Measurements from ENCODE around the gene WNT7A. TPM values are rescaled to one million over a fixed set of nuclear protein-coding genes. Genes with fewer than 3 reads are reported as not detected.

WNT7A gene
- total RNA-seq, 1 donor from 2014 or later, result not detected

DNA sequence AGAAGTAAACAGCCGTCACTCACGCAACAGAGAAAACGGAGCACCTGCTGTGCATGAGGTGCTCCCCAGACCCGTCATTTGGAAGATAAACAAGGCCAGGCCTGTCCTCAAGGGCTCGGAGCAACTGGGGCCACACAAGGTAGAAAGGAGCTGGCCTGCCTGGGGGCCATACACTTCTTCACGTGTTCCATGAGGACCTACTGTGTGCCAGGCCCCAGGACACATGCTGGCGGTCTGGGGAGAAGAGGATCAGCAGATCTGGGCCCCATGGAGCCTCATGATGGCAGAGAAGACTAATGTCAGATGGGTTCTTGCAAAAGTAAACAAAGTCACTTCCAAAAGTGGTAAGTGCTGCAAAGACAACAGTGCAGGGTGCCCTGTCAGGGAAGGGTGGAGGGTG lies 14.3 kb downstream of the WNT7A start:
- no peak for DNase-seq (ENCODE audit: extremely low spot score, unreplicated experiment)
- Mint-ChIP-seq H3K9me3 (ENCODE audit: unreplicated experiment) (no peaks in the 10 kb centered on the region), H3K27me3 (ENCODE audit: unreplicated experiment) (peaks cover 2% of the 10 kb centered on the region), H3K27ac (ENCODE audit: unreplicated experiment) (no peak overlapping the region), H3K36me3 (ENCODE audit: unreplicated experiment) (no peaks in the 10 kb centered on the region), H3K4me1 (ENCODE audit: unreplicated experiment) (no peaks in the 10 kb centered on the region), H3K4me3 (ENCODE audit: unreplicated experiment) (no peak overlapping the region)
- TF ChIP-seq, protein P1, sequence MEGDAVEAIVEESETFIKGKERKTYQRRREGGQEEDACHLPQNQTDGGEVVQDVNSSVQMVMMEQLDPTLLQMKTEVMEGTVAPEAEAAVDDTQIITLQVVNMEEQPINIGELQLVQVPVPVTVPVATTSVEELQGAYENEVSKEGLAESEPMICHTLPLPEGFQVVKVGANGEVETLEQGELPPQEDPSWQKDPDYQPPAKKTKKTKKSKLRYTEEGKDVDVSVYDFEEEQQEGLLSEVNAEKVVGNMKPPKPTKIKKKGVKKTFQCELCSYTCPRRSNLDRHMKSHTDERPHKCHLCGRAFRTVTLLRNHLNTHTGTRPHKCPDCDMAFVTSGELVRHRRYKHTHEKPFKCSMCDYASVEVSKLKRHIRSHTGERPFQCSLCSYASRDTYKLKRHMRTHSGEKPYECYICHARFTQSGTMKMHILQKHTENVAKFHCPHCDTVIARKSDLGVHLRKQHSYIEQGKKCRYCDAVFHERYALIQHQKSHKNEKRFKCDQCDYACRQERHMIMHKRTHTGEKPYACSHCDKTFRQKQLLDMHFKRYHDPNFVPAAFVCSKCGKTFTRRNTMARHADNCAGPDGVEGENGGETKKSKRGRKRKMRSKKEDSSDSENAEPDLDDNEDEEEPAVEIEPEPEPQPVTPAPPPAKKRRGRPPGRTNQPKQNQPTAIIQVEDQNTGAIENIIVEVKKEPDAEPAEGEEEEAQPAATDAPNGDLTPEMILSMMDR (IDR thresholded peaks at IDR 0.05), result no peak

GRCh38 chr3:13865106-13865505 lies 14.8 kb downstream of the WNT7A start:
- Mint-ChIP-seq H3K27me3 (ENCODE audit: unreplicated experiment) (peaks cover 2% of the 10 kb centered on the region), H3K9me3 (ENCODE audit: unreplicated experiment) (no peaks in the 10 kb centered on the region), H3K4me3 (ENCODE audit: unreplicated experiment) (no peak overlapping the region), H3K27ac (ENCODE audit: unreplicated experiment) (no peak overlapping the region), H3K4me1 (ENCODE audit: unreplicated experiment) (no peaks in the 10 kb centered on the region), H3K36me3 (ENCODE audit: unreplicated experiment) (no peaks in the 10 kb centered on the region)
- DNase-seq (ENCODE audit: extremely low spot score, unreplicated experiment), result no peak
- TF ChIP-seq, protein P1 (IDR thresholded peaks at IDR 0.05), result no peak

GRCh38 chr3:13863965-13864595 lies 15.8 kb downstream of the WNT7A start:
- DNase-seq (ENCODE audit: extremely low spot score, unreplicated experiment), result no peak
- no peaks in the 10 kb centered on the region for H3K36me3 Mint-ChIP-seq (ENCODE audit: unreplicated experiment)
- TF ChIP-seq, protein P1 (IDR thresholded peaks at IDR 0.05), result no peak
- no peaks in the 10 kb centered on the region for H3K9me3 Mint-ChIP-seq (ENCODE audit: unreplicated experiment)
- no peak overlapping the region for H3K27ac Mint-ChIP-seq (ENCODE audit: unreplicated experiment)
- H3K4me3 Mint-ChIP-seq (ENCODE audit: unreplicated experiment), result no peak overlapping the region
- H3K27me3 Mint-ChIP-seq (ENCODE audit: unreplicated experiment), result no peaks in the 10 kb centered on the region
- H3K4me1 Mint-ChIP-seq (ENCODE audit: unreplicated experiment), result no peaks in the 10 kb centered on the region

DNA sequence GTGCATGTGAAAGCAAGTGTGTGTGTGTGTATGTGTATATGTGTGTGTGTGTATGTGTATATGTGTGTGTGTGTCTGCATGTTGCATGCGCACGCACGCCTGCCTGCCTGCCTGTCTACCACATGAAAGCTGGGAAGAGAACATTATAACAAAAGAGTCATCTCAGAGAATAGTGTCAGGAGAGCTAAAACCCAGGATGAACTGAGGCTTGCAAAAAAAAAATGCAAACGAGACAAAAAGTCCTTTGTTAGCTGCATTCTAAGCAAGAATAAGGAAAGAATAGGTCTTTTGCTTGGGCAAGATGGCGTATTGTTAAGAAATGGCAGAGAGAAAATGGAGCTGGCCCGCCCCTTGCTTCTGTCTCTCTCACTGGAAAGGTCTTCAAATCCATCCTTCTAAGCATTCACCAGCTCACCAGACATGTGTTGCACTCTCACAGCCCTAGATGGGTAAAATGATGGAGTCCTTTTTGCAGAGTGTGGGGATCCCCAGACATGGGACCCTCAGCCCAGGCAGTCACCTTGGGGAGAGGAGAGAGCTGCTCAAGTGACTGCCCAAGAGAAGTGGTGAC lies 16.4 kb downstream of the WNT7A start:
- no peak overlapping the region for H3K27ac Mint-ChIP-seq (ENCODE audit: unreplicated experiment)
- H3K4me3 Mint-ChIP-seq (ENCODE audit: unreplicated experiment), result no peak overlapping the region
- no peak for DNase-seq (ENCODE audit: extremely low spot score, unreplicated experiment)
- TF ChIP-seq, protein P1 (IDR thresholded peaks at IDR 0.05), result no peak
- H3K9me3 Mint-ChIP-seq (ENCODE audit: unreplicated experiment), result no peaks in the 10 kb centered on the region
- H3K36me3 Mint-ChIP-seq (ENCODE audit: unreplicated experiment), result no peaks in the 10 kb centered on the region
- no peaks in the 10 kb centered on the region for H3K4me1 Mint-ChIP-seq (ENCODE audit: unreplicated experiment)
- no peaks in the 10 kb centered on the region for H3K27me3 Mint-ChIP-seq (ENCODE audit: unreplicated experiment)

GRCh38 chr3:13861461-13861860 lies 18.4 kb downstream of the WNT7A start:
- Mint-ChIP-seq H3K4me3 (ENCODE audit: unreplicated experiment) (no peak overlapping the region), H3K27me3 (ENCODE audit: unreplicated experiment) (peaks cover 3% of the 10 kb centered on the region), H3K36me3 (ENCODE audit: unreplicated experiment) (no peaks in the 10 kb centered on the region), H3K4me1 (ENCODE audit: unreplicated experiment) (no peaks in the 10 kb centered on the region), H3K9me3 (ENCODE audit: unreplicated experiment) (no peaks in the 10 kb centered on the region), H3K27ac (ENCODE audit: unreplicated experiment) (no peak overlapping the region)
- no peak for DNase-seq (ENCODE audit: extremely low spot score, unreplicated experiment)
- TF ChIP-seq, protein P1 (IDR thresholded peaks at IDR 0.05), result no peak
